GM21381 (cell line): Measurements from ENCODE around the gene UBAP2.

Source experiments
- ATAC-seq: cut with Tn5 transposase; IDR thresholded peaks from one replicate; pipeline ENCODE4 v1.9.1; 2021; ENCODE audit warnings: mild to moderate bottlenecking, moderate library complexity; ENCODE audit not compliant: unreplicated experiment

UBAP2 gene

GRCh38 chr9:33878691-33879366, 169.9 kb downstream of the UBAP2 start:
- ATAC-seq: no peak

GRCh38 chr9:33877727-33878489, 170.8 kb downstream of the UBAP2 start:
- ATAC-seq: no peak
